Astrocyte (in vitro differentiated cells and primary cell): Measurements from ENCODE around the gene FARS2.

Experiments
- EZH2 ChIP-seq: IDR thresholded peaks from 2 replicates; pipeline ENCODE4 v1.6.1; 2012; ENCODE audit warnings: mild to moderate bottlenecking, low read length, inconsistent platforms; ENCODE audit not compliant: insufficient read depth
- TF ChIP-seq, protein P1 (sequence below): IDR thresholded peaks from 2 replicates; pipeline ENCODE4 v1.5.1; 2011; ENCODE audit warnings: low read depth, mild to moderate bottlenecking, inconsistent platforms, low read length, moderate library complexity; ENCODE audit not compliant: insufficient read depth

DNA sequence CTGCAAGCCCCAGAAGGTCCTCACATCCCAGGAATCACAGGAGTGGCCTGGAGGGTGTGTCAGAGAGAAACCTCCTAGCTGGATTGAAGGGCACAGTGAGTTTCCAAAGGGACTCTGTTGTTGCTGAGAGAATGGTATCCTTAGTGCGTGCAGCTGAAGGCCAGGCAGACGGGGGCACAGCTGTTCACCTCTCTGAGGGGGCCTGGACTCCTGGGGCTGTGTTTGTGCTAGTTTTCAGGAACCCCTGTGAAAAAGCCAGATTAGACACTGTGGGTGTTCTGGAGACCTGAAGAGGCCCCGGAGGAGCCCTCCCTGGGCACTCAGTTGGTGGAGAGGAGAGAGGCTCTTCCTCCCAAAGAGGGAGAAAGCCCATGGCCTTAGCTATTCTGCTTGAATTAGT is 223.4 kb downstream of the FARS2 start:
- TF ChIP-seq, protein P1, sequence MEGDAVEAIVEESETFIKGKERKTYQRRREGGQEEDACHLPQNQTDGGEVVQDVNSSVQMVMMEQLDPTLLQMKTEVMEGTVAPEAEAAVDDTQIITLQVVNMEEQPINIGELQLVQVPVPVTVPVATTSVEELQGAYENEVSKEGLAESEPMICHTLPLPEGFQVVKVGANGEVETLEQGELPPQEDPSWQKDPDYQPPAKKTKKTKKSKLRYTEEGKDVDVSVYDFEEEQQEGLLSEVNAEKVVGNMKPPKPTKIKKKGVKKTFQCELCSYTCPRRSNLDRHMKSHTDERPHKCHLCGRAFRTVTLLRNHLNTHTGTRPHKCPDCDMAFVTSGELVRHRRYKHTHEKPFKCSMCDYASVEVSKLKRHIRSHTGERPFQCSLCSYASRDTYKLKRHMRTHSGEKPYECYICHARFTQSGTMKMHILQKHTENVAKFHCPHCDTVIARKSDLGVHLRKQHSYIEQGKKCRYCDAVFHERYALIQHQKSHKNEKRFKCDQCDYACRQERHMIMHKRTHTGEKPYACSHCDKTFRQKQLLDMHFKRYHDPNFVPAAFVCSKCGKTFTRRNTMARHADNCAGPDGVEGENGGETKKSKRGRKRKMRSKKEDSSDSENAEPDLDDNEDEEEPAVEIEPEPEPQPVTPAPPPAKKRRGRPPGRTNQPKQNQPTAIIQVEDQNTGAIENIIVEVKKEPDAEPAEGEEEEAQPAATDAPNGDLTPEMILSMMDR, result no peak
- no peak for TF ChIP-seq EZH2
